Ascending aorta (tissue), 2 donors: ENCODE data around the gene SH3PXD2A. TPM values are rescaled to one million over a fixed set of nuclear protein-coding genes. Genes with fewer than 3 reads are reported as not detected.
"Not testable (repeated sequence)": the region's sequence is repeated elsewhere in the genome, so short reads cannot be mapped to it uniquely, and the experiment has no call there.

Experiments used
- DNase-seq, 2 donors: peaks; one replicate each; pipeline ENCODE4 v3.0.0-alpha.2; 2019; ENCODE audit warnings: low spot score in 2 of 2
- H3K27ac ChIP-seq, 2 donors: fragments of 200-600 bp; sonication (generic); one replicate each; pipeline ENCODE4 v1.5.1; 2016 to 2017; ENCODE audit warnings: mild to moderate bottlenecking in 1 of 2
- H3K27me3 ChIP-seq: fragments of 200-600 bp; sonication (generic); one replicate; pipeline ENCODE4 v1.5.1; 2017
- H3K36me3 ChIP-seq, 2 donors: fragments of 200-600 bp; sonication (generic); one replicate each; pipeline ENCODE4 v1.5.1; 2016
- H3K4me1 ChIP-seq, 2 donors: fragments of 200-600 bp; sonication (generic); one replicate each; pipeline ENCODE4 v1.5.1; 2016 to 2017; ENCODE audit warnings: mild to moderate bottlenecking in 1 of 2
- H3K4me3 ChIP-seq, 2 donors: fragments of 200-600 bp; sonication (generic); one replicate each; pipeline ENCODE4 v1.5.1; 2016 to 2017; ENCODE audit warnings: mild to moderate bottlenecking in 1 of 2
- H3K9me3 ChIP-seq, 2 donors: fragments of 200-600 bp; sonication (generic); one replicate each; pipeline ENCODE4 v1.5.1; 2016
- intact Hi-C: fragments of 100-400 bp; cut with DNase I; formaldehyde crosslinking; loops from one replicate; pipeline ENCODE4 v1.15.1; 2023
- total RNA-seq: library from RNA; depleted of rRNA; stranded (reverse); fragments of >200 nt; gene quantifications from one replicate; pipeline ENCODE4 v1.1.0, GENCODE V29; 2016
- TF ChIP-seq, protein P1 (sequence below), 3 experiments: fragments of 200-600 bp in 2 of 3; fragments of 450-650 bp in 1 of 3; sonication (generic) in 2 of 3; IDR thresholded peaks; one replicate each; pipeline ENCODE4 v1.5.1; 2016 to 2019; ENCODE audit warnings: antibody characterized with exemption in 3 of 3, mild to moderate bottlenecking in 1 of 3, moderate library complexity in 1 of 3

SH3PXD2A gene
- total RNA-seq, 1 donor from 2014 or later, result 50.0 TPM

GRCh38 chr10:103734731-103735130 lies 120.6 kb downstream of the SH3PXD2A start:
- no peaks in the 10 kb centered on the region for H3K36me3 ChIP-seq
- no peak for DNase-seq
- no peak overlapping the region for H3K4me3 ChIP-seq
- no peaks in the 10 kb centered on the region for H3K9me3 ChIP-seq
- H3K4me1 ChIP-seq, result peaks cover 0 to 12% of the 10 kb centered on the region in 2 donors
- TF ChIP-seq, protein P1, sequence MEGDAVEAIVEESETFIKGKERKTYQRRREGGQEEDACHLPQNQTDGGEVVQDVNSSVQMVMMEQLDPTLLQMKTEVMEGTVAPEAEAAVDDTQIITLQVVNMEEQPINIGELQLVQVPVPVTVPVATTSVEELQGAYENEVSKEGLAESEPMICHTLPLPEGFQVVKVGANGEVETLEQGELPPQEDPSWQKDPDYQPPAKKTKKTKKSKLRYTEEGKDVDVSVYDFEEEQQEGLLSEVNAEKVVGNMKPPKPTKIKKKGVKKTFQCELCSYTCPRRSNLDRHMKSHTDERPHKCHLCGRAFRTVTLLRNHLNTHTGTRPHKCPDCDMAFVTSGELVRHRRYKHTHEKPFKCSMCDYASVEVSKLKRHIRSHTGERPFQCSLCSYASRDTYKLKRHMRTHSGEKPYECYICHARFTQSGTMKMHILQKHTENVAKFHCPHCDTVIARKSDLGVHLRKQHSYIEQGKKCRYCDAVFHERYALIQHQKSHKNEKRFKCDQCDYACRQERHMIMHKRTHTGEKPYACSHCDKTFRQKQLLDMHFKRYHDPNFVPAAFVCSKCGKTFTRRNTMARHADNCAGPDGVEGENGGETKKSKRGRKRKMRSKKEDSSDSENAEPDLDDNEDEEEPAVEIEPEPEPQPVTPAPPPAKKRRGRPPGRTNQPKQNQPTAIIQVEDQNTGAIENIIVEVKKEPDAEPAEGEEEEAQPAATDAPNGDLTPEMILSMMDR (IDR thresholded peaks at IDR 0.05), result no peak
- no peaks in the 10 kb centered on the region for H3K27me3 ChIP-seq
- intact Hi-C loops, result no loop called here
- no peak overlapping the region for H3K27ac ChIP-seq

- DNase-seq, result no peak
- Histone ChIP-seq H3K27ac (no peak overlapping the region), H3K4me3 (no peak overlapping the region), H3K4me1 (no peaks in the 10 kb centered on the region), H3K27me3 (no peaks in the 10 kb centered on the region), H3K36me3 (no peaks in the 10 kb centered on the region), H3K9me3 (no peaks in the 10 kb centered on the region)
- intact Hi-C loops, result no loop called here
- TF ChIP-seq, protein P1 (IDR thresholded peaks at IDR 0.05), result no peak
Observed at GRCh38 chr10:103733045-103733419, 122.3 kb downstream of the SH3PXD2A start.

DNA sequence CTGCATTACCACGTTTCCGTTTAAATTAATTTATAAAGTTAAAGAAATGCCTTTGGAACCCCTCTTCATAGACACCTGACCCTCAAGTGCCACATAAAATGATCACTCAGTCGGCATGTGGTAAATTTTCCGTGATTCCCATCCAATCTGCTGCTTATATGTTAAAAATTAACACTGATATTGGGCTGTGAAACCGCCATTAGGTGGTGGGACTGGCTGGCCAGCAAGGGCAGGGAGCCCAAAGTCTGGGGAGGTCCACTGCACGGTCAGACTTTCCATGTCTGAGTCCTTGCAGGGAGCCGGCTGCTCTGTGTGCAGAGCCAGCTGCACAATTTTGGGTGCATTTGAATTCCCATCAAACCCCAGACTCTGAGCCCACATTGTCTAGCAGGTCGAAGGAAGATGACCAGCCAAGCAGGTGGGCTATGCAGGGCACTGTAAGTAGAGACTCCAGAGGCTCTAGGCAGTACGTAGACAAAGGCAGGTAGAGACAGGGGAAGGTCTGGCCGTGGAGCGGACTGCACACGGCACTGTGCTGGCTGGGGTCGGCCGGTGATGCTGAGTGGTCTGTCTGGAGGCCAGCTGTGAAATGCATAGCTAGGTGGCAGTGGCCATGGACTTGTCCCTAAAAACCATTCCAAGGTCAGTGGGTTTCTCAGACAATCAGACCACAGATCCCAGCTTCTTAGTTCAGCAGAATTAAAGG lies 122.9 kb downstream of the SH3PXD2A start:
- H3K36me3 ChIP-seq, result no peaks in the 10 kb centered on the region
- no peaks in the 10 kb centered on the region for H3K27me3 ChIP-seq
- no peaks in the 10 kb centered on the region for H3K9me3 ChIP-seq
- TF ChIP-seq, protein P1 (IDR thresholded peaks at IDR 0.05), result no peak
- intact Hi-C loops, result no loop called here
- no peak overlapping the region for H3K27ac ChIP-seq
- DNase-seq, result no peak
- no peak overlapping the region for H3K4me3 ChIP-seq
- peaks cover 0 to 2% of the 10 kb centered on the region in 2 donors for H3K4me1 ChIP-seq

DNA sequence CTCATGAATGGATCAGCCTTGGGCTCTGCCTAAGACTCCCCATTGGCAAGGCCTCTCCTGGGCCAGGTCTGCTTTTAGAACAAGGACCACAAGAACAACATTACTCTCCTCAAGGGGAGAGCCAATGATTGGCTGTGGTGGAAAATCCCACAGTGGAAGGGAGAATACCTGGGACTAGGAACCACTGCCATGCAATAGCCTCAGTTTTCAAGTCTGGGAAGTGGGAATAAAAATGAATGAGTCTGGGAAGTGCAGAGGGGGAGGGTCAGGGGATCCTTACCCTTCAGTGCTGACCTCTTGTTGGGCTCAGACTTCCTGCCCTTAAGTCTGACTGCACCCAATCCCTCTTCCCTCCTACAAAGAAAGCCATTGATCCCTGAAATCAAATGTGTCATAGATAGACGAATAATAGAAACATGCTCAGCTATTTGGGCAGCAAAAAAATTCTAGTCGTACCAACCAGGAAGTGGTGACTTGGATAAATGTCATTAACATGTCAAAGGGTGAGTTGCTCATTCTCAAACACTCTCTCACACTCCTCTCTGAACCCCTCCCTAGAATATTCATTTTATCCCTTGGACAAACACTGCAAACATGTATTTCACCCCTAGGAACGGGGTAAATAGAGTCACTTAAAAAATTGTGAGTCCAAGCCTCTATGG lies 123.6 kb downstream of the SH3PXD2A start:
- H3K27me3 ChIP-seq, result no peaks in the 10 kb centered on the region
- H3K27ac ChIP-seq, result no peak overlapping the region
- H3K4me3 ChIP-seq, result no peak overlapping the region
- no peak for DNase-seq
- intact Hi-C loops, result no loop called here
- peaks cover 0 to 2% of the 10 kb centered on the region in 2 donors for H3K4me1 ChIP-seq
- H3K9me3 ChIP-seq, result no peaks in the 10 kb centered on the region
- no peaks in the 10 kb centered on the region for H3K36me3 ChIP-seq
- TF ChIP-seq, protein P1 (IDR thresholded peaks at IDR 0.05), result no peak

DNA sequence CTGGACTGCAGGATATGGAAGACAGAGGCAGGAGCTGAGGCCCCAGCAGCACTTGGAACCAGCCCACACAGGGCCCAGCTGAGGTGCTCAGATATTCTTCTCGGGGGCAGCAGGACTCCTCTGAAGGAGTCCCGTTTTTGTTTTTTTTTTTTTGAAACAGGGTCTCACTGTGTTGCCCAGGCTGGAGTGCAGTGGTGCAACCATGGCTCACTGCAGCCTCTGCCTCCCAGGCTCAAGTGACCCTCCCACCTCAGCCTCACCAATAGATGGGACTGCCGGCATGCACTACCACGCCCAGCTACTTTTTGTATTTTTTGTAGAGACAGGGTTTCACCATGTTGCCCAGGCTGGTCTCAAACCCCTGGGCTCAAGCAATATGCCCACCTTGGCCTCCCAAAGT lies 124.3 kb downstream of the SH3PXD2A start:
- DNase-seq, intact Hi-C loops: not testable (repeated sequence)

DNA sequence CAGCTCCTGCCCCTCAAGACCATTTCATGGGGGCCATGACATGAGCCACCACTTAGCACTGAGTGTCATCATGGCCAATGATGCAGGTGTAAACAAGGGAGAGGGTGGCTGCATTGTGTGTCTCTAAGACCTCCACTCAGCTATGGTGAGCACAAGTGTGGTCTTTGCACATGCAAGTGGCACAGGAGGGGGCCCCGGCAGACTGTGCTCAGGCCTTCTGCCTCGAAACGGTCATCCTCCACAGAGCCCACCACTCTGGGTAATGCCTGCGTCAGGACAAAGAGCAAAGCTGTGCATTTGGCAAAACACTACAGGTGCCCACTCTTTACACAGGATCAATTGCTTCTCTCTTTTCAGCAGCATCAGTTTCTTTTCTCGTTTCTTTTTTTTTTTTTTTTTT lies 125.5 kb downstream of the SH3PXD2A start:
- H3K36me3 ChIP-seq, result no peaks in the 10 kb centered on the region
- TF ChIP-seq, protein P1 (IDR thresholded peaks at IDR 0.05), result no peak
- no peak overlapping the region for H3K4me3 ChIP-seq
- peaks cover 0 to 2% of the 10 kb centered on the region in 2 donors for H3K4me1 ChIP-seq
- H3K9me3 ChIP-seq, result no peaks in the 10 kb centered on the region
- H3K27me3 ChIP-seq, result no peaks in the 10 kb centered on the region
- no peak overlapping the region for H3K27ac ChIP-seq
- no peak for DNase-seq
- intact Hi-C loops, result no loop called here

More for the DNA sequence above, 124.3 kb downstream of the SH3PXD2A start:
- H3K9me3 ChIP-seq, H3K4me1 ChIP-seq, H3K27ac ChIP-seq, H3K36me3 ChIP-seq, H3K27me3 ChIP-seq, H3K4me3 ChIP-seq: not testable (repeated sequence)
